Spleen (tissue), 11 donors: Measurements from ENCODE around the gene PITPNC1. TPM values are rescaled to one million over a fixed set of nuclear protein-coding genes. Genes with fewer than 3 reads are reported as not detected.

ENCODE experiments used
- DNase-seq: peaks from one replicate; pipeline ENCODE4 v3.0.0-alpha.2; 2020
- H3K27ac ChIP-seq, 8 donors: fragments of 200-600 bp; sonication (generic) in 7 of 8; 1 replicate in 4 of 8; 2 replicates in 4 of 8; pipeline versions ENCODE4 v1.5.0 to v1.8.0; 2016 to 2021; ENCODE audit warnings: inconsistent platforms in 4 of 8, mild to moderate bottlenecking in 4 of 8, moderate library complexity in 1 of 8
- H3K27me3 ChIP-seq, 7 donors: fragments of 200-600 bp; sonication (generic) in 6 of 7; replicated peaks in 1 of 7; 1 replicate in 4 of 7; 2 replicates in 3 of 7; pipeline versions ENCODE4 v1.5.0 to v1.8.0; 2016 to 2021; ENCODE audit warnings: inconsistent platforms in 3 of 7, mild to moderate bottlenecking in 1 of 7
- H3K36me3 ChIP-seq, 6 donors: fragments of 200-600 bp; sonication (generic) in 5 of 6; 1 replicate in 4 of 6; 2 replicates in 2 of 6; pipeline versions ENCODE4 v1.5.0 to v1.8.0; 2016 to 2021; ENCODE audit warnings: inconsistent platforms in 2 of 6
- H3K4me1 ChIP-seq, 6 donors: fragments of 200-600 bp; sonication (generic) in 5 of 6; 1 replicate in 3 of 6; 2 replicates in 3 of 6; pipeline versions ENCODE4 v1.5.0 to v1.8.0; 2016 to 2021; ENCODE audit warnings: inconsistent platforms in 3 of 6
- H3K4me3 ChIP-seq, 8 donors: fragments of 200-600 bp; sonication (generic) in 7 of 8; 1 replicate in 4 of 8; 2 replicates in 4 of 8; pipeline versions ENCODE4 v1.5.0 to v1.8.0; 2016 to 2021; ENCODE audit warnings: inconsistent platforms in 4 of 8, mild to moderate bottlenecking in 4 of 8, moderate library complexity in 2 of 8
- H3K9me3 ChIP-seq, 8 donors: fragments of 200-600 bp; sonication (generic) in 7 of 8; 1 replicate in 4 of 8; 2 replicates in 4 of 8; pipeline versions ENCODE4 v1.5.0 to v1.8.0; 2016 to 2021; ENCODE audit warnings: inconsistent platforms in 4 of 8
- POLR2A ChIP-seq, 3 donors: fragments of 450-650 bp; IDR thresholded peaks; one replicate each; pipeline ENCODE4 v1.5.1; 2017; ENCODE audit warnings: antibody characterized with exemption in 3 of 3, mild to moderate bottlenecking in 1 of 3
- POLR2AphosphoS5 ChIP-seq, 3 donors: sonication (generic); formaldehyde crosslinking; IDR thresholded peaks; one replicate each; pipeline ENCODE4 v1.5.1; 2017; ENCODE audit warnings: antibody characterized with exemption in 3 of 3
- WGBS, 5 donors: extraction: QIAGEN DNeasy Blood & Tissue Kit in 3 of 5; methylation state at CpG; one replicate each; pipeline versions ENCODE4 v1.1.5 to v1.1.7; 2013 to 2018; 5-methylcytosine and 5-hydroxymethylcytosine counted together
- intact Hi-C: fragments of 100-400 bp; cut with DNase I; formaldehyde crosslinking; loops from one replicate; pipeline ENCODE4 v1.15.0; 2023; ENCODE audit warnings: low total_unique reads
- polyA plus RNA-seq, 3 donors: library from polyadenylated mRNA; stranded (reverse); fragments of 200-250 nt; gene quantifications; one replicate each; pipeline ENCODE4 v1.2.1, GENCODE V29; 2013
- total RNA-seq, 7 donors: library from RNA; depleted of rRNA in 3 of 7; stranded (reverse); fragments of >200 nt in 3 of 7; fragmentation: NEBNext Ultra II Directional in 4 of 7; extraction: Animal tissue kit (Norgen Biotek cat#: 25700) in 4 of 7; gene quantifications; one replicate each; pipeline versions ENCODE4 v1.1.0 to v1.2.1, GENCODE V29; 2016 to 2021
- TF ChIP-seq, protein P1 (sequence below), 11 experiments: fragments of 200-600 bp in 7 of 11; fragments of 450-650 bp in 4 of 11; sonication (generic) in 4 of 11; IDR thresholded peaks in 8 of 11; conservative IDR thresholded peaks in 3 of 11; 1 replicate in 7 of 11; 2 replicates in 4 of 11; pipeline versions ENCODE4 v1.4.0 to v1.8.0; 2016 to 2021; ENCODE audit warnings: antibody characterized with exemption in 11 of 11, inconsistent platforms in 4 of 11, mild to moderate bottlenecking in 1 of 11
- donor health status: healthy with polysubstance abuse.
- donor health status: DM: no; HTN: no; CAD: no; lungs with moderate emphysema.
- donor health status: DM: no; HTN: no; CAD: no.
- donor health status: Bipolar disorder and iron deficiency.
- donor health status: healthy.
- donor health status: DM: no; HTN: no; CAD: no.
- donor health status: DM: yes; HTN: yes; CAD: no.

Gene PITPNC1
- total and polyA plus RNA-seq, 10 donors, result 5.8 to 33.8 (median 18.8) TPM

DNA sequence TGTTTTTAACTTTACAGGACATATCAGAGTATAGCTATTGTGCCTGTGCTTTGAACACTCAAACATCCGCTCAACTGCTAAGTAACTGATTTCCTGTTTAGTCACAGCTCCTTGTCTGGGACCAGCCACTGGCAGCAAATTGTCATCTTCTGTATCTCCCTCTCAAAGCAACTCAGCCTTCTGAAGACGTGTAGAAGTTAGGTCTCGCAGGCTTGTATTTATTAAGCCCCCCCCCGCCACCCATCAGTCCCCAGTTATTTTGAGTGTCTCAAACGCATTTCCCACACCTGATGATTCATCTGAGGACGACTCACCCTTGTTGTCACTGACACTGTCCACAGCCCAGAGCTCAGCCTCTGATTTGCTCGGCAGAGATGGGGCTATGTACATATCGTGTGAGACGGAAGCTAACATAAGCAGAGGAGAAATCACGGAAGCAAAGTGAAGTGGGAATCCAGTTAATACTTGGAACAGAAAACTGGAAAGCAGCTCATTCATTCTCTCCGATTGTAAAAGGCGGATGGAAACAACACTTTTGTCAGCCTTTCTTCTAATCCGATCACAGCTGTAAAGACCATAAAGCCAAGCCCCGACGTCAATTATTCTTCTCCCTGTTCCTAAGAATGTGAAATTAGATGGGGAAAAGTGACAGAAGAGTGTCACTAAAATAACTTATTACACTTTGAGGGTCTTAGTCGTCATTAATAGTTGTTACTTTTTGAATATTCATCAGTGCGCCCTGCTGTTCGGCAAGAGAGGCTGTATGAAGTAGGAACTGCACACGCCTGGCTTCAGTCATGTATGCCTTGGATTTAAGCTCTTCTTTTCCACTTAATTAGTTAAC, 64.2 kb downstream of the PITPNC1 start:
- DNase-seq, result no peak
- peak overlapping the region; percentile 48 to 91 (median 79) for H3K27ac ChIP-seq
- intact Hi-C loops, result no loop called here
- peak overlapping the region in 1 of 8 donors; percentile 35 for H3K4me3 ChIP-seq
- TF ChIP-seq POLR2AphosphoS5 (IDR thresholded peaks at IDR 0.05) (peak in 1 of 3 donors; percentile 81), POLR2A (IDR thresholded peaks at IDR 0.05) (no peak)
- H3K4me1 ChIP-seq, result peaks cover 0 to 97% (median 45%) of the 10 kb centered on the region in 6 donors
- WGBS, 5 donors, result 34 to 46% (median 39%) methylated on average over 19 of the region's 19 CpGs
- no peaks in the 10 kb centered on the region for H3K9me3 ChIP-seq
- H3K36me3 ChIP-seq, result no peaks in the 10 kb centered on the region
- H3K27me3 ChIP-seq, result no peaks in the 10 kb centered on the region

DNA sequence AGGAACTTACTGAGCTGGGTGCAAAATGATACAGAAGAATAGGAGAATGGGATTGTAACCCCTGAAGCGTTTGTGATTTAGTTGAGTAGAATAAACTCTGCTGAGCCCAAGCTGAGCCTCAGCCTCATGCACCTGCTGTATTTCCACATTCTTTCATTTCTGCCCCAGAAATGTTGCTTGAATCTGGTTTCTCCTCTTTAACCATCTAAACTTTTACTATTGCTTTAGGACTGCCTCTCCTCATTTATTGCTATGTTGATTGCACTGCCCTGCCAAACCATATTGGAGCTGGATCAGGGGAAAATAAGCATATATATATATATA, 64.8 kb downstream of the PITPNC1 start:
- intact Hi-C loops, result no loop called here
- WGBS, 5 donors, result 50 to 89% (median 69%) methylated on average over 1 of the region's 1 CpG
- H3K4me1 ChIP-seq, result peaks cover 0 to 93% (median 42%) of the 10 kb centered on the region in 6 donors
- no peaks in the 10 kb centered on the region for H3K36me3 ChIP-seq
- TF ChIP-seq, protein P1, sequence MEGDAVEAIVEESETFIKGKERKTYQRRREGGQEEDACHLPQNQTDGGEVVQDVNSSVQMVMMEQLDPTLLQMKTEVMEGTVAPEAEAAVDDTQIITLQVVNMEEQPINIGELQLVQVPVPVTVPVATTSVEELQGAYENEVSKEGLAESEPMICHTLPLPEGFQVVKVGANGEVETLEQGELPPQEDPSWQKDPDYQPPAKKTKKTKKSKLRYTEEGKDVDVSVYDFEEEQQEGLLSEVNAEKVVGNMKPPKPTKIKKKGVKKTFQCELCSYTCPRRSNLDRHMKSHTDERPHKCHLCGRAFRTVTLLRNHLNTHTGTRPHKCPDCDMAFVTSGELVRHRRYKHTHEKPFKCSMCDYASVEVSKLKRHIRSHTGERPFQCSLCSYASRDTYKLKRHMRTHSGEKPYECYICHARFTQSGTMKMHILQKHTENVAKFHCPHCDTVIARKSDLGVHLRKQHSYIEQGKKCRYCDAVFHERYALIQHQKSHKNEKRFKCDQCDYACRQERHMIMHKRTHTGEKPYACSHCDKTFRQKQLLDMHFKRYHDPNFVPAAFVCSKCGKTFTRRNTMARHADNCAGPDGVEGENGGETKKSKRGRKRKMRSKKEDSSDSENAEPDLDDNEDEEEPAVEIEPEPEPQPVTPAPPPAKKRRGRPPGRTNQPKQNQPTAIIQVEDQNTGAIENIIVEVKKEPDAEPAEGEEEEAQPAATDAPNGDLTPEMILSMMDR (IDR thresholded peaks at IDR 0.05 in 8 of 11, conservative IDR thresholded peaks at IDR 0.05 in 3 of 11), result no peak
- TF ChIP-seq POLR2A (IDR thresholded peaks at IDR 0.05) (no peak), POLR2AphosphoS5 (IDR thresholded peaks at IDR 0.05) (no peak)
- no peaks in the 10 kb centered on the region for H3K9me3 ChIP-seq
- peak overlapping the region in 7 of 8 donors; percentile 68 to 91 (median 81) for H3K27ac ChIP-seq
- no peaks in the 10 kb centered on the region for H3K27me3 ChIP-seq
- DNase-seq, result no peak
- peak overlapping the region in 1 of 8 donors; percentile 35 for H3K4me3 ChIP-seq

DNA sequence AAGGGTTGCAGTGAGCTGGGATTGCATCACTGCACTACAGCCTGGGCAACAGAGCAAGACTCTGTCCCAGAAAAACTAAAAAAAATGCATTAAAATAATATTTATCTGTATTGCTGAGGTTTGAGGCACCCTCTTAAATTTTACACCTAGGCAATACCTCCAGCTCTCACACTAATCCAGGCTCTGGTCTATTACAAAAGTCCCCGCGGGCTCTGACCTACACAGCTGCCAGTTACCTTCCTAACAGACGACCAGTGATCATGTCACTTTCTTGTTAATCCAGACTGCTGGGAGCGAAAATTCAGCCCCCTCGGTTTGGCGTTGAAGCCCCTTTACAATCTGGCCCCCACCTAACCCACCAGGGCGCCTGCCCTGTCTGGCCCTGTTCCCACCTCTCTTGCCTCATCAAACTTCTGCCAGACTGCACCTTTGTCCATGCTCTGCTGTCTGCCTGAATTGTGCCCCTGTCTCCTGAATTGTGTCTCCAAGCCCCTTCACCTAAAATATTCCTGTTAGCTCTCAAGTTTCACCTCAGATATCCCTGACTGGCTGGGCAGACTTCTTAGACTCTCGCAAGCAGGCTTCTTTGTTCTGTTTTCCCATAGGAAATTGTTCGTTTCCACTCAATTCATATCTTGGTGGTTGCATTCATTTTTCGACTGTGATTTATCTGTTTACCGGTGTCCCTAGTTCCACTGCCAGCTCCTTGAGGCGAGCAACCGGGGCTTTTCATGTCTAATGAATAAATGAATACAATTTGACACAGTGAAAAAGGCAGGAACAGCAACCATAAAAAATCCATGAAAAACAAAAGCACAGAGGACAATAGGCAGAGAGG, 65.9 kb downstream of the PITPNC1 start:
- Histone ChIP-seq H3K27me3 (no peaks in the 10 kb centered on the region), H3K4me1 (peaks cover 0 to 87% (median 34%) of the 10 kb centered on the region in 6 donors), H3K4me3 (no peak overlapping the region), H3K36me3 (no peaks in the 10 kb centered on the region), H3K27ac (peak overlapping the region in 4 of 8 donors; percentile 81 to 91 (median 82)), H3K9me3 (no peaks in the 10 kb centered on the region)
- TF ChIP-seq POLR2A (IDR thresholded peaks at IDR 0.05), result no peak
- no peak for TF ChIP-seq POLR2AphosphoS5 (IDR thresholded peaks at IDR 0.05)
- TF ChIP-seq, protein P1 (IDR thresholded peaks at IDR 0.05 in 8 of 11, conservative IDR thresholded peaks at IDR 0.05 in 3 of 11), result no peak
- no peak for DNase-seq
- intact Hi-C loops, result no loop called here
- 67 to 73% (median 71%) methylated on average over 13 of the region's 13 CpGs for WGBS, 5 donors

DNA sequence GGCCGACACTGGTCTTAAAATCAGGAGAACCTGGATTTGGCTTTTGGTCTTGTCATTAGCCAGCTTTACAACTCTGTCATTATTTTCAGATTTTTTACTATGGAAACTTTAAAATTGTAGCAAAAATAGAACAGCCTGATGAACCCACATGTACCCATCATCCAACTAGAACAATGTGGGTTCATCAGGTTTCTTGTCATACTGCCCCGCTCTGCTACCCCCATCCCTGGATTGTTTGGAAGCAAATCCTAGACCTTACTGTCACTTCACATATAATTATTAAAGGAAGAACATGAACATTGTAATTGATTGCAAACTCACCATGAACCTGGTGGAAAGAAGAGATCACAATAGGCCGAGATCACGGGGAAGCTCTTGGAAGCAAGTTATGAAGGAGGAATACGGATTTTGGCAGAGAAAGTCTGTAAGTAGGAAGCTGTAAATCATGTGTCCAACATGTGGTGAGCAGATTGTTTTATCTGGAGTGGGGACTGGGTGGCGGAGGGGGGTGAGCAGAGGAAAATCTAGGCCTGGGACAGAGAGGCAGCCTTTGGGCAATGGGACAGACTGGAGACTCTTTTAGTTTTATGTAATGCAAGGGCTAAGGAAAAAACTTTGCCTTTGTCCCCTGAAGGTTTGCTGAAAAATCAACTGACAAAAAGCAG, 67.0 kb downstream of the PITPNC1 start:
- H3K4me3 ChIP-seq, result no peak overlapping the region
- H3K9me3 ChIP-seq, result no peaks in the 10 kb centered on the region
- H3K4me1 ChIP-seq, result peaks cover 0 to 87% (median 29%) of the 10 kb centered on the region in 6 donors
- intact Hi-C loops, result no loop called here
- no peak for DNase-seq
- peak overlapping the region in 5 of 8 donors; percentile 11 to 91 (median 82) for H3K27ac ChIP-seq
- no peaks in the 10 kb centered on the region for H3K27me3 ChIP-seq
- no peak for TF ChIP-seq POLR2A (IDR thresholded peaks at IDR 0.05)
- no peak for TF ChIP-seq POLR2AphosphoS5 (IDR thresholded peaks at IDR 0.05)
- TF ChIP-seq, protein P1 (IDR thresholded peaks at IDR 0.05 in 8 of 11, conservative IDR thresholded peaks at IDR 0.05 in 3 of 11), result no peak
- H3K36me3 ChIP-seq, result no peaks in the 10 kb centered on the region
- WGBS, 5 donors, result 59 to 77% (median 63%) methylated on average over 6 of the region's 6 CpGs
